Bronchial epithelial cell (primary cell): ENCODE measurements around the gene TCF19. TPM values are rescaled to one million over a fixed set of nuclear protein-coding genes. Genes with fewer than 3 reads are reported as not detected.
A peak's percentile ranks its signal among the peaks of the same experiment; 100 is the strongest.

Experiments
- DNase-seq: peaks from one replicate; pipeline ENCODE4 v3.0.0-alpha.2; 2010; ENCODE audit warnings: low read depth
- FAIRE-seq: peaks from 2 replicates; lab custom pipeline; 2011; peaks lifted over from hg19 to GRCh38; lab: Jason Lieb, UNC
- H3K27me3 ChIP-seq: 2 replicates; pipeline ENCODE4 v1.5.1; 2011; ENCODE audit warnings: low read length; ENCODE audit not compliant: control insufficient read depth, insufficient read depth
- H3K36me3 ChIP-seq: 2 replicates; pipeline ENCODE4 v1.5.1; 2011; ENCODE audit warnings: low read length; ENCODE audit not compliant: control insufficient read depth, insufficient read depth
- H3K4me3 ChIP-seq: 2 replicates; pipeline ENCODE4 v1.5.1; 2011; ENCODE audit warnings: mild to moderate bottlenecking, low read depth, low read length, control low read depth
- CTCF ChIP-seq: IDR thresholded peaks from 2 replicates; pipeline ENCODE4 v1.5.1; 2011; ENCODE audit warnings: mild to moderate bottlenecking, moderate library complexity, low read length, control low read depth, inconsistent platforms; ENCODE audit not compliant: insufficient read depth, severe bottlenecking
- total RNA-seq: library from RNA; depleted of rRNA; stranded (reverse); fragments of >200 nt; gene quantifications from 2 replicates; pipeline ENCODE4 v1.2.1, GENCODE V29; 2014

Gene TCF19
- total RNA-seq, result 1.1 and 3.1 TPM in 2 replicates

- peak within 1 kb of the TSS; percentile 75 for H3K4me3 ChIP-seq
- H3K36me3 ChIP-seq, result peaks cover 2% of the 10 kb centered on the region
- H3K27me3 ChIP-seq, result no peaks in the 10 kb centered on the region
- no peak for TF ChIP-seq CTCF
- DNase-seq, result peak; percentile 97
- FAIRE-seq, result no peak
Measured at GRCh38 chr6:31158140-31158862, at the start of gene TCF19. TCF19 (plus strand) TSS chr6:31158589; CDS start chr6:31159470, 881 bp downstream.

- no peak for DNase-seq
- Histone ChIP-seq H3K4me3 (no peak overlapping the region), H3K36me3 (no peaks in the 10 kb centered on the region), H3K27me3 (peaks cover 6% of the 10 kb centered on the region)
- no peak for TF ChIP-seq CTCF
- FAIRE-seq, result peak; percentile 32
Measured at GRCh38 chr6:31110825-31111582, 47.4 kb upstream of the TCF19 start.

- FAIRE-seq (no peak), DNase-seq (no peak)
- Histone ChIP-seq H3K27me3 (peaks cover 6% of the 10 kb centered on the region), H3K4me3 (no peak overlapping the region), H3K36me3 (no peaks in the 10 kb centered on the region)
- no peak for TF ChIP-seq CTCF
Measured at GRCh38 chr6:31111712-31112111, 46.7 kb upstream of the TCF19 start.

- FAIRE-seq (no peak), DNase-seq (no peak)
- no peak within 1 kb of the TSS for H3K4me3 ChIP-seq
- peaks cover 1% of the 10 kb centered on the region for H3K36me3 ChIP-seq
- H3K27me3 ChIP-seq, result peaks cover 6% of the 10 kb centered on the region
- TF ChIP-seq CTCF, result no peak
Measured at GRCh38 chr6:31112478-31112877, 45.9 kb upstream of the TCF19 start, which contains the start of gene C6orf15. C6orf15 (minus strand) TSS chr6:31112575; CDS start chr6:31112555, 20 bp downstream.

- no peak for TF ChIP-seq CTCF
- no peak for DNase-seq
- H3K27me3 ChIP-seq, result peaks cover 6% of the 10 kb centered on the region
- H3K4me3 ChIP-seq, result no peak overlapping the region
- no peak for FAIRE-seq
- peaks cover 1% of the 10 kb centered on the region for H3K36me3 ChIP-seq
Measured at GRCh38 chr6:31113861-31114540, 44.4 kb upstream of the TCF19 start.
